ENCODE measurements around the gene SLC9A6.

GRCh38 chrX:136055651-136056221 is 70.5 kb downstream of the SLC9A6 start:
- TF ChIP-seq, protein P1, sequence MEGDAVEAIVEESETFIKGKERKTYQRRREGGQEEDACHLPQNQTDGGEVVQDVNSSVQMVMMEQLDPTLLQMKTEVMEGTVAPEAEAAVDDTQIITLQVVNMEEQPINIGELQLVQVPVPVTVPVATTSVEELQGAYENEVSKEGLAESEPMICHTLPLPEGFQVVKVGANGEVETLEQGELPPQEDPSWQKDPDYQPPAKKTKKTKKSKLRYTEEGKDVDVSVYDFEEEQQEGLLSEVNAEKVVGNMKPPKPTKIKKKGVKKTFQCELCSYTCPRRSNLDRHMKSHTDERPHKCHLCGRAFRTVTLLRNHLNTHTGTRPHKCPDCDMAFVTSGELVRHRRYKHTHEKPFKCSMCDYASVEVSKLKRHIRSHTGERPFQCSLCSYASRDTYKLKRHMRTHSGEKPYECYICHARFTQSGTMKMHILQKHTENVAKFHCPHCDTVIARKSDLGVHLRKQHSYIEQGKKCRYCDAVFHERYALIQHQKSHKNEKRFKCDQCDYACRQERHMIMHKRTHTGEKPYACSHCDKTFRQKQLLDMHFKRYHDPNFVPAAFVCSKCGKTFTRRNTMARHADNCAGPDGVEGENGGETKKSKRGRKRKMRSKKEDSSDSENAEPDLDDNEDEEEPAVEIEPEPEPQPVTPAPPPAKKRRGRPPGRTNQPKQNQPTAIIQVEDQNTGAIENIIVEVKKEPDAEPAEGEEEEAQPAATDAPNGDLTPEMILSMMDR (IDR thresholded peaks at IDR 0.05), result no peak
- no peak for TF ChIP-seq POLR2A (IDR thresholded peaks at IDR 0.05)
